Esophagus squamous epithelium (tissue), 4 donors: Measurements from ENCODE around the gene NFS1.

ENCODE experiments used
- CTCF ChIP-seq, 6 experiments: fragments of 450-650 bp in 4 of 6; fragments of 200-600 bp in 2 of 6; sonication (generic) in 2 of 6; IDR thresholded peaks; one replicate each; pipeline ENCODE4 v1.5.1; 2016 to 2019; ENCODE audit warnings: antibody characterized with exemption in 6 of 6, mild to moderate bottlenecking in 4 of 6, moderate library complexity in 4 of 6
- POLR2A ChIP-seq, 4 donors: fragments of 450-650 bp; IDR thresholded peaks; one replicate each; pipeline ENCODE4 v1.6.1; 2017; ENCODE audit warnings: antibody characterized with exemption in 4 of 4, mild to moderate bottlenecking in 4 of 4, moderate library complexity in 3 of 4

GRCh38 chr20:35729836-35730582 lies 30.9 kb upstream of the NFS1 start:
- no peak for TF ChIP-seq POLR2A (IDR thresholded peaks at IDR 0.05)
- TF ChIP-seq CTCF (IDR thresholded peaks at IDR 0.05), result no peak
